Psoas muscle (tissue), 8 donors: ENCODE measurements around the gene CCNI. TPM values are rescaled to one million over a fixed set of nuclear protein-coding genes. Genes with fewer than 3 reads are reported as not detected.
A peak's percentile ranks its signal among the peaks of the same experiment; 100 is the strongest.

Experiments
- ATAC-seq, 4 donors: fragments of 200-7000 bp; cut with Tn5 transposase; one replicate each; pipeline ENCODE4 v1.9.1; 2020; ENCODE audit warnings: moderate library complexity in 3 of 4, mild to moderate bottlenecking in 2 of 4
- DNase-seq, 2 donors: peaks; one replicate each; pipeline ENCODE4 v3.0.0-alpha.2; 2020
- H3K27ac ChIP-seq: fragments of 200-600 bp; one replicate; pipeline ENCODE4 v1.8.0; 2022
- H3K27me3 ChIP-seq, 3 donors: fragments of 200-600 bp in 1 of 3; one replicate each; pipeline versions ENCODE4 v1.6.1 to v1.8.0; 2013 to 2022; ENCODE audit warnings: low read length in 2 of 3, mild to moderate bottlenecking in 2 of 3, moderate library complexity in 1 of 3; ENCODE audit not compliant: insufficient read depth in 3 of 3
- H3K36me3 ChIP-seq, 2 donors: fragments of 200-600 bp in 1 of 2; one replicate each; pipeline versions ENCODE4 v1.6.1 to v1.8.0; 2013 to 2022; ENCODE audit warnings: low read depth in 1 of 2, mild to moderate bottlenecking in 1 of 2, moderate library complexity in 1 of 2; ENCODE audit not compliant: insufficient read depth in 1 of 2
- H3K4me1 ChIP-seq: fragments of 200-600 bp; one replicate; pipeline ENCODE4 v1.8.0; 2022
- H3K4me3 ChIP-seq: fragments of 200-600 bp; one replicate; pipeline ENCODE4 v1.8.0; 2022; ENCODE audit warnings: mild to moderate bottlenecking
- H3K9me3 ChIP-seq: fragments of 200-600 bp; one replicate; pipeline ENCODE4 v1.8.0; 2022
- WGBS, 3 donors: extraction: QIAGEN DNeasy Blood & Tissue Kit; methylation state at CpG; one replicate each; pipeline versions ENCODE4 v1.1.6 to v1.1.7; 2013; 5-methylcytosine and 5-hydroxymethylcytosine counted together
- intact Hi-C, 2 donors: fragments of 100-400 bp; cut with DNase I; formaldehyde crosslinking; loops; one replicate each; pipeline versions ENCODE4 v1.11.0 to v1.14.2; 2022
- long read RNA-seq, 2 donors: library from polyadenylated mRNA; unstranded; transcript quantifications; one replicate each; pipeline ENCODE4 v2.0.0, GENCODE V29; 2021
- polyA plus RNA-seq, 3 donors: library from polyadenylated mRNA; stranded (reverse); fragments of 200-250 nt; gene quantifications; one replicate each; pipeline ENCODE4 v1.2.3, GENCODE V29; 2013
- total RNA-seq, 4 donors: library from RNA; stranded (reverse); fragmentation: NEBNext Ultra II Directional in 2 of 4; extraction: Animal tissue kit (Norgen Biotek cat#: 25700) in 2 of 4; gene quantifications; one replicate each; pipeline versions ENCODE4 v1.2.1 to v1.2.4, GENCODE V29; 2021 to 2023
- TF ChIP-seq, protein P1 (sequence below): fragments of 200-600 bp; IDR thresholded peaks from one replicate; pipeline ENCODE4 v1.8.0; 2022; ENCODE audit warnings: antibody characterized with exemption
- donor health status: healthy with polysubstance abuse.
- donor health status: DM: no; HTN: no; CAD: no; lungs with moderate emphysema.
- donor health status: Bipolar disorder and iron deficiency.
- donor health status: healthy.
- donor health status: DM: yes; HTN: yes; CAD: no.
- donor health status: DM: no; HTN: no; CAD: no.
- donor health status: DM: no; HTN: no; CAD: no.
- donor health status: DM: yes; HTN: yes; CAD: no.

The CCNI gene, protein sequence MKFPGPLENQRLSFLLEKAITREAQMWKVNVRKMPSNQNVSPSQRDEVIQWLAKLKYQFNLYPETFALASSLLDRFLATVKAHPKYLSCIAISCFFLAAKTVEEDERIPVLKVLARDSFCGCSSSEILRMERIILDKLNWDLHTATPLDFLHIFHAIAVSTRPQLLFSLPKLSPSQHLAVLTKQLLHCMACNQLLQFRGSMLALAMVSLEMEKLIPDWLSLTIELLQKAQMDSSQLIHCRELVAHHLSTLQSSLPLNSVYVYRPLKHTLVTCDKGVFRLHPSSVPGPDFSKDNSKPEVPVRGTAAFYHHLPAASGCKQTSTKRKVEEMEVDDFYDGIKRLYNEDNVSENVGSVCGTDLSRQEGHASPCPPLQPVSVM
- 100 to 1,000 TPM; 147 to 182 (median 159) TPM for total RNA-seq
- 100 to 1,000 TPM in 1 of 3 donors, 10 to 100 TPM in 2; 82.1 to 122 (median 98.6) TPM for polyA plus RNA-seq
- long read RNA-seq, donor 1, transcript CCNI-201 (7 exons, 2,772 nt), result major isoform, 91 of 104 reads
- long read RNA-seq, donor 1, partial matches to known transcripts, result 4 of 104 reads
- long read RNA-seq, donor 1, other reads (novel, unspliced or antisense), result 9 of 104 reads
- long read RNA-seq, donor 2, transcript CCNI-201 (7 exons, 2,772 nt), result major isoform, 192 of 224 reads
- long read RNA-seq, donor 2, partial matches to known transcripts, result 5 of 224 reads
- long read RNA-seq, donor 2, other reads (novel, unspliced or antisense), result 27 of 224 reads

- no peaks in the 10 kb centered on the region for H3K36me3 ChIP-seq
- ATAC-seq, result peak; percentile 95 to 96 (median 96)
- peak; percentile 96 to 98 for DNase-seq
- peaks cover 36% of the 10 kb centered on the region for H3K4me1 ChIP-seq
- H3K9me3 ChIP-seq, result no peaks in the 10 kb centered on the region
- no peaks in the 10 kb centered on the region for H3K27me3 ChIP-seq
- intact Hi-C loops, result loop anchor here in 1 of 2 donors (5.0 kb wide), 1 partner anchor 81 kb away; the partner anchor contains the start of gene CCNG2
- peak within 1 kb of the TSS; percentile 90 for H3K4me3 ChIP-seq
- 0 to 1% (median 1%) methylated on average over 51 to 54 of the region's 54 CpGs for WGBS, 3 donors
- TF ChIP-seq, protein P1, sequence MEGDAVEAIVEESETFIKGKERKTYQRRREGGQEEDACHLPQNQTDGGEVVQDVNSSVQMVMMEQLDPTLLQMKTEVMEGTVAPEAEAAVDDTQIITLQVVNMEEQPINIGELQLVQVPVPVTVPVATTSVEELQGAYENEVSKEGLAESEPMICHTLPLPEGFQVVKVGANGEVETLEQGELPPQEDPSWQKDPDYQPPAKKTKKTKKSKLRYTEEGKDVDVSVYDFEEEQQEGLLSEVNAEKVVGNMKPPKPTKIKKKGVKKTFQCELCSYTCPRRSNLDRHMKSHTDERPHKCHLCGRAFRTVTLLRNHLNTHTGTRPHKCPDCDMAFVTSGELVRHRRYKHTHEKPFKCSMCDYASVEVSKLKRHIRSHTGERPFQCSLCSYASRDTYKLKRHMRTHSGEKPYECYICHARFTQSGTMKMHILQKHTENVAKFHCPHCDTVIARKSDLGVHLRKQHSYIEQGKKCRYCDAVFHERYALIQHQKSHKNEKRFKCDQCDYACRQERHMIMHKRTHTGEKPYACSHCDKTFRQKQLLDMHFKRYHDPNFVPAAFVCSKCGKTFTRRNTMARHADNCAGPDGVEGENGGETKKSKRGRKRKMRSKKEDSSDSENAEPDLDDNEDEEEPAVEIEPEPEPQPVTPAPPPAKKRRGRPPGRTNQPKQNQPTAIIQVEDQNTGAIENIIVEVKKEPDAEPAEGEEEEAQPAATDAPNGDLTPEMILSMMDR, result no peak
- peak within 1 kb of the TSS; percentile 95 for H3K27ac ChIP-seq
Observed at GRCh38 chr4:77075869-77076799, at the start of gene CCNI. CCNI (minus strand) TSS chr4:77075989; CDS start chr4:77066362, 9,627 bp downstream.

GRCh38 chr4:77124576-77124975 is 48.8 kb upstream of the CCNI start:
- no peak for ATAC-seq
- H3K36me3 ChIP-seq, result no peaks in the 10 kb centered on the region

DNA sequence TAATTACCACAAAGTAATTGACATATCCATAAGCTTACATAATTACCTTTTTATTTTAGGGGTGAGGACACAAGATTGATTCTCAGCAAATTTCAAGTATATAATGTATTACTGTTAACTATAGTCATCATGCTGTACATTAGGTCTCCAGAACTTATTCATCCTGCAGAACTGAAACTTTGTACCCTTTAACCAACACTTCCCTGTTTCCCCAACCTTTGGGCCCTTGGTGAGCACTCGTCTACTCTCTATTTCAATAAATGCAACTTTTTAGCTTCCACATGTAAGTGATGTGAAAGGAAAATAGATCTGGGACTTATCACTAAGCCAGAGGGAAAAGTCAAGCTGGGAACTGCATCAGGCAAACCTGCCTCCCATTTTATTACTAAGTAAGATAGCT is 47.6 kb upstream of the CCNI start:
- H3K27me3 ChIP-seq, result no peaks in the 10 kb centered on the region
- DNase-seq (no peak), ATAC-seq (no peak)
- WGBS, 3 donors, result 81 to 88% (median 85%) methylated on average over 1 of the region's 1 CpG
- no peaks in the 10 kb centered on the region for H3K36me3 ChIP-seq
- H3K9me3 ChIP-seq, result no peaks in the 10 kb centered on the region
- TF ChIP-seq, protein P1, result no peak
- peaks cover 5% of the 10 kb centered on the region for H3K4me1 ChIP-seq
- H3K4me3 ChIP-seq, result no peak overlapping the region
- H3K27ac ChIP-seq, result no peak overlapping the region
- intact Hi-C loops, result no loop called here

More at GRCh38 chr4:77124576-77124975, 48.8 kb upstream of the CCNI start:
- Histone ChIP-seq H3K4me1 (peaks cover 5% of the 10 kb centered on the region), H3K9me3 (no peaks in the 10 kb centered on the region), H3K4me3 (no peak overlapping the region), H3K27me3 (no peaks in the 10 kb centered on the region), H3K27ac (no peak overlapping the region)
- intact Hi-C loops, result no loop called here
- TF ChIP-seq, protein P1, result no peak
- DNase-seq, result no peak
- 58 to 94% (median 85%) methylated on average over 3 of the region's 3 CpGs for WGBS, 3 donors

GRCh38 chr4:77122656-77123055 is 46.9 kb upstream of the CCNI start:
- intact Hi-C loops, result no loop called here
- Histone ChIP-seq H3K27ac (no peak overlapping the region), H3K9me3 (no peaks in the 10 kb centered on the region), H3K4me1 (no peaks in the 10 kb centered on the region), H3K4me3 (no peak overlapping the region), H3K36me3 (no peaks in the 10 kb centered on the region), H3K27me3 (no peaks in the 10 kb centered on the region)
- no peak for DNase-seq
- 89 to 91% (median 90%) methylated on average over 4 of the region's 4 CpGs for WGBS, 3 donors
- TF ChIP-seq, protein P1, result no peak
- ATAC-seq, result no peak
